ENCODE data around the gene CRB1.

The CRB1 gene

GRCh38 chr1:197304638-197305200, 36.7 kb downstream of the CRB1 start:
- no peak for DNase-seq

GRCh38 chr1:197305925-197306324, 37.9 kb downstream of the CRB1 start:
- no peak for DNase-seq

- no peak for DNase-seq
These were observed 38.5 kb downstream of the CRB1 start for GRCh38 chr1:197306381-197307062.

- DNase-seq, result no peak
These were observed 39.1 kb downstream of the CRB1 start for GRCh38 chr1:197307136-197307535.

- no peak for DNase-seq
These were observed 39.5 kb downstream of the CRB1 start for GRCh38 chr1:197307551-197307950.

- no peak for DNase-seq
These were observed 43.0 kb downstream of the CRB1 start for GRCh38 chr1:197311081-197311480.

- DNase-seq, result no peak
These were observed 44.1 kb downstream of the CRB1 start for GRCh38 chr1:197312163-197312562.

GRCh38 chr1:197313713-197314112, 45.7 kb downstream of the CRB1 start:
- DNase-seq, result no peak

GRCh38 chr1:197314682-197315081, 46.6 kb downstream of the CRB1 start:
- DNase-seq, result no peak

GRCh38 chr1:197319631-197320030, 51.6 kb downstream of the CRB1 start:
- DNase-seq, result no peak

GRCh38 chr1:197320991-197321531, 53.0 kb downstream of the CRB1 start:
- DNase-seq, result no peak

- DNase-seq, result no peak
These were observed 53.8 kb downstream of the CRB1 start for GRCh38 chr1:197321811-197322210.

GRCh38 chr1:197327776-197328364, 59.8 kb downstream of the CRB1 start:
- DNase-seq, result no peak

- DNase-seq, result no peak
These were observed 62.2 kb downstream of the CRB1 start for GRCh38 chr1:197330213-197330612.

GRCh38 chr1:197331565-197331964, 63.5 kb downstream of the CRB1 start:
- DNase-seq, result no peak

- no peak for DNase-seq
These were observed 65.0 kb downstream of the CRB1 start for GRCh38 chr1:197333041-197333440.

- DNase-seq, result no peak
These were observed 68.5 kb downstream of the CRB1 start for GRCh38 chr1:197336571-197336970.

- DNase-seq, result no peak
These were observed 71.3 kb downstream of the CRB1 start for GRCh38 chr1:197339106-197340060.

GRCh38 chr1:197341626-197342025, 73.6 kb downstream of the CRB1 start:
- DNase-seq, result no peak

GRCh38 chr1:197342044-197342565, 74.1 kb downstream of the CRB1 start:
- no peak for DNase-seq

GRCh38 chr1:197342669-197343068, 74.6 kb downstream of the CRB1 start:
- no peak for DNase-seq

- DNase-seq, result no peak
These were observed 75.7 kb downstream of the CRB1 start for GRCh38 chr1:197343663-197344273.

Measured in right forelimb (tissue), 1 donor.